ENCODE results near the gene PRSS35.
A peak's percentile ranks its signal among the peaks of the same experiment; 100 is the strongest.
"Not testable (repeated sequence)": the region's sequence is repeated elsewhere in the genome, so short reads cannot be mapped to it uniquely, and the experiment has no call there.

PRSS35 gene

DNA sequence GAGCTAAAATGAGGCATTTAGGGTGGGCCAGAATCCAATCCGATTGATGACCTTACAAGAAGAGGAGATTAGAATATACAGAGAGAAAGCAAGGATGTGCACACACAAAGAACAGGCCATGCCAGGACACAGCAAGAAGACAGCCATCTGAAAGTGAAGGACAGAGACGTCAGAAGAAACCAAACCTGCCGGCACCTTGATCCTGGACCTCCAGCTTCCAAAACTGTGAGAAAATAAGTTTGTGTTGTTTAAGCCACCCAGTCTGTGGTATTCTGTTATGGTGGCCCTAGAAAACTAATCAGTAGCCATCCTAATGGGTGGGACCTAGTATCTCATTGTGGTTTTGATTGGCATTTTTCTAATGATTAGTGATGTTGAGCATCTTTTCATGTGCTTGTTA lies 41.7 kb upstream of the PRSS35 start:
- TF ChIP-seq, protein P1, sequence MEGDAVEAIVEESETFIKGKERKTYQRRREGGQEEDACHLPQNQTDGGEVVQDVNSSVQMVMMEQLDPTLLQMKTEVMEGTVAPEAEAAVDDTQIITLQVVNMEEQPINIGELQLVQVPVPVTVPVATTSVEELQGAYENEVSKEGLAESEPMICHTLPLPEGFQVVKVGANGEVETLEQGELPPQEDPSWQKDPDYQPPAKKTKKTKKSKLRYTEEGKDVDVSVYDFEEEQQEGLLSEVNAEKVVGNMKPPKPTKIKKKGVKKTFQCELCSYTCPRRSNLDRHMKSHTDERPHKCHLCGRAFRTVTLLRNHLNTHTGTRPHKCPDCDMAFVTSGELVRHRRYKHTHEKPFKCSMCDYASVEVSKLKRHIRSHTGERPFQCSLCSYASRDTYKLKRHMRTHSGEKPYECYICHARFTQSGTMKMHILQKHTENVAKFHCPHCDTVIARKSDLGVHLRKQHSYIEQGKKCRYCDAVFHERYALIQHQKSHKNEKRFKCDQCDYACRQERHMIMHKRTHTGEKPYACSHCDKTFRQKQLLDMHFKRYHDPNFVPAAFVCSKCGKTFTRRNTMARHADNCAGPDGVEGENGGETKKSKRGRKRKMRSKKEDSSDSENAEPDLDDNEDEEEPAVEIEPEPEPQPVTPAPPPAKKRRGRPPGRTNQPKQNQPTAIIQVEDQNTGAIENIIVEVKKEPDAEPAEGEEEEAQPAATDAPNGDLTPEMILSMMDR (IDR thresholded peaks at IDR 0.05; ENCODE audit: low read depth, low read length, missing control alignments): no peak
- no peak overlapping the region for H3K4me3 ChIP-seq (ENCODE audit: low read depth, low read length)
- in situ Hi-C loops (cut with HindIII; ENCODE audit: low sequenced_read_pairs): no loop called here
- no peak for DNase-seq (ENCODE audit: low read depth)

DNA sequence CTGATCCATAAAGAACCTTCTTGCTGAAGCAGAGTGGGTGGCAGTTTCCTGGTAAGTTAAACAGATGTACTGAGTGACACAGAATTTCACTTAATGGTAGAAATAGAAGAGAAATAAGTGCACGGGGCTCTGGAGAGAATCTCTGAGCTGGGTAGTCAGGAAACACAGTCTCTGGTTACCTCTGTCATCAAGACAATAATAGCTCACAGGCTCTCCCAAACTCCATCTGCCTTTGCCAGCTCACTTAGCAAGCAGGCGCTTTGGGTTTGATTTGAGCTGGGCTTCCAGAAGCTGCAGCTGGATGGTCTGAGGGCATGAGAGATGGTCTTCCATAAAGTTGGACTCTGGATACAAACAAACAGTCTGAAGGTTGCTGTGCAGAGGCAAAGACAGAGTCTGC lies 39.6 kb upstream of the PRSS35 start:
- no peak for DNase-seq (ENCODE audit: low read depth)
- TF ChIP-seq, protein P1 (IDR thresholded peaks at IDR 0.05; ENCODE audit: low read depth, low read length, missing control alignments): no peak
- in situ Hi-C loops (cut with HindIII; ENCODE audit: low sequenced_read_pairs): no loop called here
- no peak overlapping the region for H3K4me3 ChIP-seq (ENCODE audit: low read depth, low read length)

DNA sequence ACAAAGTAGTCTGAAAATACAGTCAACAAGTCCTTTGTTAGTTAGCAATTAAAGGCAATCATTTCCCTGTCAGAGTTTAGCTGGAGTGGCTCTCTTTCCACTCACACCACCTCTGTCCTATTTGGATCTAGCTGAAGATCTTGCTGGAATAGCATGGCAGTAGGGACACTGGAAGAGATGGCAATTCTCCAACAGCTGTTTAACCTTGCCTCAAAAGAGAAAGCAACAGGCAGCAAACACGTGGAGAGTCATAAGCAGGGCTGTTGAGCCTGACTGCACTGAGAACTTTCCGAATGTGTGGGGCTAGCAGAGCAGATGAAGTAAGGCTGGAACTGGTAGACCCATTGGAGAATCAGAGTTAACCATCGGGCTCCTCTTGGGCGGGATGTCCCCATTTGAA lies 38.0 kb upstream of the PRSS35 start:
- DNase-seq (ENCODE audit: low read depth): peak; percentile 4
- H3K4me3 ChIP-seq (ENCODE audit: low read depth, low read length): no peak overlapping the region
- in situ Hi-C loops (cut with HindIII; ENCODE audit: low sequenced_read_pairs): no loop called here
- TF ChIP-seq, protein P1 (IDR thresholded peaks at IDR 0.05; ENCODE audit: low read depth, low read length, missing control alignments): no peak

DNA sequence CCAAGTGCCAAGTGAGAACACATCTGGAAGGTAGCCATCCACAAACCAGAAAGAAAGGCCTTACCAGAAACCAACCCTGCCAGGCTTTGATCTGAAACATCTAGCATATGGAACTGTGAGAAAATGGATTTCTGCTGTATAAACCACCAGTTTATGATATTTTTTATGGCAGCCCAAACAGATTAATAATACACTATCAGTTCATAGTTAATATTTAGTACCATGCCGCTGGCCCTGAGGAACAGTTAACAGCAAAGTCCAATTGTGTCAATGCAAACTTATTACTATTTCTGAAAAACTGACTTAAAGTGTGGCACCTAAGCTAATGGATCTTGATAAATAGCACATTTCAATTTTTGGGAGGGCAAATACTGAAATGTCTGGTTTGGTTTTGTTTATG lies 35.4 kb upstream of the PRSS35 start:
- H3K4me3 ChIP-seq (ENCODE audit: low read depth, low read length): no peak overlapping the region
- TF ChIP-seq, protein P1 (IDR thresholded peaks at IDR 0.05; ENCODE audit: low read depth, low read length, missing control alignments): no peak
- in situ Hi-C loops (cut with HindIII; ENCODE audit: low sequenced_read_pairs): no loop called here
- DNase-seq (ENCODE audit: low read depth): no peak

DNA sequence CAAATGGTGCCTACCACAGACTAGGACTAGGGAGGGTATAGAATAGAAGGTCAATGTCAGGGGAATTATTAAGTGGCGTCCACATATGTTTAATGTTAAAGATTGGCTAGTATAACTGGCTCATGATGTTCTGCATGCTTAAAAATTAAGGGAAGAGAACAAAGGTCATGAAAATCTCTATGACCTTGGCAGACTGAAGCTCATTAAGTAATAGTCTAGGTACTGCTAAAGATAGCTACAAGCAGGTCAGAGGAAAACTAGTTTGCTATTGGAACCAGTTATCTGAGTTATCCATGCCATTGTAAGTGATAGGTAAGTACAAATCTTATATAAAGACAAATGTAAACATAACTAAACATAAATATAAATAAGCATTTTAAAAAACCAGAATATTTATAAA lies 32.9 kb upstream of the PRSS35 start:
- in situ Hi-C loops (cut with HindIII; ENCODE audit: low sequenced_read_pairs): no loop called here

DNA sequence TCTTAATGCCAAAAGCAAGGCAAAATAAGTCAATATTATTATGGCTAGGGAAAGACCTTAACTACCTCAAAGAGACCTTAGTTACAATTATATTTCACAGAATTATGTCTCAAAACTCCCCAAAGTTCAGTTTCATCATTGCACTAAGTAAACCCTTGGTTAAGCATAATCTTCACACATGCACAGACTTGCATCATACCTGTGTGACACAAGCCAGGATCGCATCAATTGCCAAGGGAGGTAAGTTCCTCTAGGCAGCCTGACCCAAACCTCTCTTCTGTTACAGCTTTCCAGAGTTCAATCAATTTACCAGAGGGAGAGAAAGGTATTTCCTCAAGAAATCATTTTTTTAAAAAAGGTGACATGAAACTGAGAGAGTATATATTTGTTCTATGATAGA lies 31.9 kb upstream of the PRSS35 start:
- in situ Hi-C loops (cut with HindIII; ENCODE audit: low sequenced_read_pairs): no loop called here
- H3K4me3 ChIP-seq (ENCODE audit: low read depth, low read length): no peak overlapping the region
- TF ChIP-seq, protein P1 (IDR thresholded peaks at IDR 0.05; ENCODE audit: low read depth, low read length, missing control alignments): no peak
- no peak for DNase-seq (ENCODE audit: low read depth)

More for the DNA sequence above, 32.9 kb upstream of the PRSS35 start:
- H3K4me3 ChIP-seq (ENCODE audit: low read depth, low read length): no peak overlapping the region
- TF ChIP-seq, protein P1 (IDR thresholded peaks at IDR 0.05; ENCODE audit: low read depth, low read length, missing control alignments): no peak
- DNase-seq (ENCODE audit: low read depth): no peak

DNA sequence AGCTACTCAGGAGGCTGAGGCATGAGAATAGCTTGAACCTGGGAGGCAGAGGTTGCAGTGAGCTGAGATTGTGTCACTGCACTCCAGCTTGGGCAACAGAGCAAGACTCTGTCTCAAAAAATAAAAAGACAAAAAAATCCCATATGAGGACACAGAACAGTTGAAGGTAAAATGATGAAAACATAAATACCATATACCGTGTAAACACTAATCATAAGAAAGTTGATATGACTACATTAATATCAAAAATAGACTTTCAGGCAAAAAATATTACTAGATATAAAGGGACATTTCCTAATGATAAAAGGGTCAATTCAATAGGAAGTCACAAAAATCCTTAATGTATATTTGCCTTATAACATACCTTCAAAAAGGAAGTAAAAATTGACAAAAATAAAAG lies 30.4 kb upstream of the PRSS35 start:
- H3K4me3 ChIP-seq (ENCODE audit: low read depth, low read length); in situ Hi-C loops (cut with HindIII; ENCODE audit: low sequenced_read_pairs); DNase-seq (ENCODE audit: low read depth): not testable (repeated sequence)

All from astrocyte of the cerebellum (primary cell).